HEK293 (cell line): ENCODE measurements around the gene UNC13A.

Experiments used
- CTCF ChIA-PET: fragments of 350-600 bp; formaldehyde crosslinking; extraction: SDS; loops from one replicate; lab custom pipeline; 2021; ENCODE audit warnings: antibody characterized with exemption; lab: Yijun Ruan, JAX
- POLR2A ChIA-PET: fragments of 300-600 bp; formaldehyde crosslinking; extraction: SDS; loops from one replicate; lab custom pipeline; 2020; ENCODE audit warnings: antibody characterized with exemption, inconsistent platforms; lab: Yijun Ruan, JAX
- H3K27ac ChIP-seq: fragments of 200-500 bp; sonication (Bioruptor generic); 2 replicates; pipeline ENCODE4 v1.5.1; 2014; ENCODE audit warnings: low read depth, low read length, control low read depth, inconsistent platforms; ENCODE audit errors: extremely low read depth
- H3K36me3 ChIP-seq, 2 experiments: fragments of 200-500 bp in 1 of 2; sonication (Bioruptor generic) in 1 of 2; 1 replicate in 1 of 2; 2 replicates in 1 of 2; pipeline ENCODE4 v1.5.1; 2014 to 2017; ENCODE audit warnings: inconsistent platforms in 2 of 2, low read length in 2 of 2; ENCODE audit not compliant: control insufficient read depth in 2 of 2, insufficient read depth in 1 of 2
- H3K4me1 ChIP-seq: fragments of 200-500 bp; sonication (Bioruptor generic); 2 replicates; pipeline ENCODE4 v1.5.1; 2014; ENCODE audit warnings: mild to moderate bottlenecking, low read length, inconsistent platforms; ENCODE audit not compliant: control insufficient read depth, insufficient read depth
- H3K4me3 ChIP-seq: 2 replicates; pipeline ENCODE4 v1.5.1; 2011; ENCODE audit warnings: low read depth, mild to moderate bottlenecking, control low read depth, low read length, moderate library complexity
- H3K9me3 ChIP-seq: fragments of 200-500 bp; sonication (Bioruptor generic); 2 replicates; pipeline ENCODE4 v1.5.1; 2014; ENCODE audit warnings: low read depth, low read length, inconsistent platforms; ENCODE audit not compliant: control insufficient read depth, insufficient read depth
- FEZF1 ChIP-seq: fragments of 450-650 bp; formaldehyde crosslinking; IDR thresholded peaks from 2 replicates; pipeline ENCODE4 v1.5.1; 2016; ENCODE audit warnings: missing biosample characterization, missing genetic modification characterization
- GLI4 ChIP-seq: fragments of 450-650 bp; formaldehyde crosslinking; IDR thresholded peaks from 2 replicates; pipeline ENCODE4 v1.5.1; 2016; ENCODE audit warnings: missing biosample characterization, missing genetic modification characterization
- HIC1 ChIP-seq: fragments of 450-650 bp; formaldehyde crosslinking; IDR thresholded peaks from 2 replicates; pipeline ENCODE4 v1.5.1; 2016; ENCODE audit warnings: missing biosample characterization, missing genetic modification characterization
- MEIS1 ChIP-seq: sonication (generic); formaldehyde crosslinking; IDR thresholded peaks from 2 replicates; pipeline ENCODE4 v1.8.1; 2022; ENCODE audit warnings: missing genetic modification reagents, mild to moderate bottlenecking, borderline replicate concordance
- PRDM1 ChIP-seq: fragments of 450-650 bp; formaldehyde crosslinking; IDR thresholded peaks from 2 replicates; pipeline ENCODE4; 2016; ENCODE audit warnings: missing biosample characterization, missing genetic modification characterization
- SCRT1 ChIP-seq: fragments of 450-650 bp; formaldehyde crosslinking; IDR thresholded peaks from 2 replicates; pipeline ENCODE4 v1.5.1; 2016; ENCODE audit warnings: missing biosample characterization, missing genetic modification characterization, borderline replicate concordance
- SP2 ChIP-seq: fragments of 450-650 bp; formaldehyde crosslinking; IDR thresholded peaks from 2 replicates; pipeline ENCODE4 v1.5.1; 2016; ENCODE audit warnings: missing biosample characterization, missing genetic modification characterization
- TRIM28 ChIP-seq: IDR thresholded peaks from 2 replicates; pipeline ENCODE4 v1.6.1; 2011; ENCODE audit warnings: low read length, control low read depth, borderline replicate concordance
- ZFP3 ChIP-seq: fragments of 450-650 bp; formaldehyde crosslinking; IDR thresholded peaks from 2 replicates; pipeline ENCODE4 v1.5.1; 2016; ENCODE audit warnings: low read depth, missing biosample characterization, missing genetic modification characterization
- ZNF10 ChIP-seq: fragments of 450-650 bp; formaldehyde crosslinking; IDR thresholded peaks from 2 replicates; pipeline ENCODE4 v1.5.1; 2017; ENCODE audit warnings: missing biosample characterization, missing genetic modification characterization
- ZNF19 ChIP-seq: fragments of 450-650 bp; formaldehyde crosslinking; IDR thresholded peaks from 2 replicates; pipeline ENCODE4; 2016; ENCODE audit warnings: missing biosample characterization, missing genetic modification characterization, low read depth
- ZNF214 ChIP-seq: fragments of 450-650 bp; formaldehyde crosslinking; IDR thresholded peaks from 2 replicates; pipeline ENCODE4 v1.5.1; 2017; ENCODE audit warnings: missing biosample characterization, mild to moderate bottlenecking, missing genetic modification characterization, borderline replicate concordance
- ZNF223 ChIP-seq: fragments of 450-650 bp; formaldehyde crosslinking; IDR thresholded peaks from 2 replicates; pipeline ENCODE4 v1.5.1; 2016; ENCODE audit warnings: missing biosample characterization, missing genetic modification characterization
- ZNF366 ChIP-seq: fragments of 450-650 bp; formaldehyde crosslinking; conservative IDR thresholded peaks from 2 replicates; pipeline ENCODE4 v1.5.1; 2016; ENCODE audit warnings: missing biosample characterization, missing genetic modification characterization
- ZNF398 ChIP-seq: fragments of 450-650 bp; formaldehyde crosslinking; IDR thresholded peaks from 2 replicates; pipeline ENCODE4 v1.5.1; 2017; ENCODE audit warnings: missing biosample characterization, missing genetic modification characterization
- ZNF513 ChIP-seq: fragments of 450-650 bp; IDR thresholded peaks from 2 replicates; pipeline ENCODE4 v1.5.1; 2018; ENCODE audit warnings: missing biosample characterization, missing genetic modification characterization
- ZNF514 ChIP-seq: fragments of 450-650 bp; formaldehyde crosslinking; IDR thresholded peaks from 2 replicates; pipeline ENCODE4 v1.5.1; 2016; ENCODE audit warnings: missing biosample characterization, missing genetic modification characterization
- ZNF529 ChIP-seq: fragments of 450-650 bp; formaldehyde crosslinking; IDR thresholded peaks from 2 replicates; pipeline ENCODE4 v1.5.1; 2017; ENCODE audit warnings: missing genetic modification characterization, missing biosample characterization; ENCODE audit not compliant: insufficient replicate concordance
- ZNF558 ChIP-seq: fragments of 450-650 bp; formaldehyde crosslinking; IDR thresholded peaks from 2 replicates; pipeline ENCODE4 v1.5.1; 2016; ENCODE audit warnings: missing biosample characterization, missing genetic modification characterization
- ZNF561 ChIP-seq: fragments of 450-650 bp; IDR thresholded peaks from 2 replicates; pipeline ENCODE4 v1.5.1; 2018; ENCODE audit warnings: missing biosample characterization, missing genetic modification characterization, borderline replicate concordance
- ZNF571 ChIP-seq: fragments of 450-650 bp; formaldehyde crosslinking; IDR thresholded peaks from 2 replicates; pipeline ENCODE4 v1.5.0; 2017; ENCODE audit warnings: missing biosample characterization, missing genetic modification characterization
- ZNF580 ChIP-seq: fragments of 450-650 bp; formaldehyde crosslinking; IDR thresholded peaks from 2 replicates; pipeline ENCODE4 v1.5.1; 2016; ENCODE audit warnings: missing biosample characterization, missing genetic modification characterization
- ZNF707 ChIP-seq: fragments of 450-650 bp; formaldehyde crosslinking; IDR thresholded peaks from 2 replicates; pipeline ENCODE4 v1.5.1; 2016; ENCODE audit warnings: missing biosample characterization, missing genetic modification characterization

The UNC13A gene

GRCh38 chr19:17695198-17695597, 7.0 kb upstream of the UNC13A start:
- ChIA-PET CTCF (interaction anchor here (1.0 kb wide), 1 partner anchor 199 kb away, joined by 3 read pairs; no protein-coding TSS in a partner anchor), POLR2A (no interaction called here)
- TF ChIP-seq PRDM1 (tag by site-specific recombination) (peak; percentile 66), ZNF366 (tag by site-specific recombination) (peak; percentile 81), ZNF398 (tag by site-specific recombination) (no peak)
- H3K36me3 ChIP-seq, result no peaks in the 10 kb centered on the region
- no peak overlapping the region for H3K4me3 ChIP-seq
- H3K4me1 ChIP-seq, result no peaks in the 10 kb centered on the region
- H3K9me3 ChIP-seq, result no peaks in the 10 kb centered on the region
- no peak overlapping the region for H3K27ac ChIP-seq

- H3K4me1 ChIP-seq, result no peaks in the 10 kb centered on the region
- TF ChIP-seq TRIM28, result no peak
- no peak for TF ChIP-seq ZNF558 (tag by site-specific recombination)
- no peak for TF ChIP-seq ZNF19 (tag by site-specific recombination)
- TF ChIP-seq HIC1 (tag by site-specific recombination), result no peak
- TF ChIP-seq MEIS1 (CRISPR knock-in tag), result no peak
- TF ChIP-seq ZNF561 (tag by site-specific recombination), result no peak
- TF ChIP-seq ZNF513 (tag by site-specific recombination), result no peak
- TF ChIP-seq SCRT1 (tag by site-specific recombination), result no peak
- TF ChIP-seq ZNF580 (tag by site-specific recombination), result no peak
- TF ChIP-seq, all 188 proteins: peak for 0
- H3K27ac ChIP-seq, result no peak overlapping the region
- ChIA-PET POLR2A (interaction anchor here (1.9 kb wide), 1 partner anchor 12 kb away, joined by 5 read pairs; no protein-coding TSS in a partner anchor), CTCF (interaction anchor here (0.7 kb wide), 2 partner anchors 41 to 53 kb away, joined by 3 to 6 read pairs; no protein-coding TSS in a partner anchor)
- H3K4me3 ChIP-seq, result no peak overlapping the region
- no peaks in the 10 kb centered on the region for H3K36me3 ChIP-seq
- H3K9me3 ChIP-seq, result no peaks in the 10 kb centered on the region
Observed at GRCh38 chr19:17692566-17692965, 4.4 kb upstream of the UNC13A start.

GRCh38 chr19:17688853-17689595, 870 bp upstream of the UNC13A start:
- H3K4me1 ChIP-seq, result no peaks in the 10 kb centered on the region
- H3K4me3 ChIP-seq, result no peak overlapping the region
- H3K27ac ChIP-seq, result no peak overlapping the region
- TF ChIP-seq ZNF10 (tag by site-specific recombination) (no peak), FEZF1 (no peak), ZNF223 (tag by site-specific recombination) (no peak), ZNF529 (no peak), ZNF707 (tag by site-specific recombination) (no peak), ZNF571 (tag by site-specific recombination) (no peak), GLI4 (tag by site-specific recombination) (no peak), ZNF214 (tag by site-specific recombination) (no peak), ZFP3 (tag by site-specific recombination) (no peak), ZNF514 (tag by site-specific recombination) (no peak), SP2 (tag by site-specific recombination) (no peak)
- no peaks in the 10 kb centered on the region for H3K9me3 ChIP-seq
- ChIA-PET POLR2A (no interaction called here), CTCF (interaction anchor here (0.6 to 1.0 kb wide), 4 partner anchors 22 to 307 kb away, joined by 3 to 5 read pairs (median 3); no protein-coding TSS in a partner anchor)
- H3K36me3 ChIP-seq, result no peaks in the 10 kb centered on the region
